HEK293T (cell line): ENCODE results near the gene CCT5.

Experiments
- ARNT ChIP-seq: fragments of 450-650 bp; IDR thresholded peaks from 2 replicates; pipeline ENCODE4 v1.6.1; 2017; ENCODE audit warnings: mild to moderate bottlenecking
- CTBP1 ChIP-seq: fragments of 450-650 bp; IDR thresholded peaks from 2 replicates; pipeline ENCODE4 v1.6.1; 2016; ENCODE audit warnings: borderline replicate concordance
- ELF4 ChIP-seq: fragments of 450-650 bp; IDR thresholded peaks from 2 replicates; pipeline ENCODE4 v1.6.1; 2017; ENCODE audit warnings: antibody characterized with exemption
- FOXK2 ChIP-seq: fragments of 450-650 bp; IDR thresholded peaks from 2 replicates; pipeline ENCODE4 v1.6.1; 2016; ENCODE audit warnings: mild to moderate bottlenecking
- FOXM1 ChIP-seq: fragments of 450-650 bp; IDR thresholded peaks from 2 replicates; pipeline ENCODE4 v1.6.1; 2017; ENCODE audit warnings: mild to moderate bottlenecking, borderline replicate concordance
- SP1 ChIP-seq: fragments of 450-650 bp; IDR thresholded peaks from 2 replicates; pipeline ENCODE4 v1.6.1; 2017
- SUZ12 ChIP-seq: fragments of 450-650 bp; IDR thresholded peaks from 2 replicates; pipeline ENCODE4 v1.6.1; 2016; ENCODE audit warnings: mild to moderate bottlenecking
- ZNF384 ChIP-seq: fragments of 450-650 bp; IDR thresholded peaks from 2 replicates; pipeline ENCODE4 v1.6.1; 2016

- TF ChIP-seq SUZ12 (no peak), ZNF384 (no peak), SP1 (no peak), FOXM1 (no peak), FOXK2 (no peak), CTBP1 (no peak), ARNT (no peak), ELF4 (no peak)
Measured at GRCh38 chr5:10209004-10209403, 41.1 kb upstream of the CCT5 start.
